Endothelial cell of umbilical vein (primary cell): Measurements from ENCODE around the gene TGM3. TPM values are rescaled to one million over a fixed set of nuclear protein-coding genes. Genes with fewer than 3 reads are reported as not detected.

Experiments
- BruUV-seq: library from RNA; stranded (reverse); fragments of 400-500 nt; replicated peaks from 2 replicates; lab custom pipeline; 2021; lab: Mats Ljungman, UMichigan
- CTCF ChIA-PET: fragments of 300-600, 350-600 bp; sonication (Branson Sonifier 250); formaldehyde crosslinking; loops from one replicate; lab custom pipeline; 2021; ENCODE audit warnings: antibody characterized with exemption, inconsistent platforms; lab: Charles Lee
- POLR2A ChIA-PET: fragments of 300-600, 350-600 bp; sonication (Branson Sonifier 250); formaldehyde crosslinking; loops from one replicate; lab custom pipeline; 2021; ENCODE audit warnings: antibody characterized with exemption, inconsistent platforms; lab: Charles Lee
- DNase-seq: peaks from one replicate; pipeline ENCODE4 v3.0.0-alpha.2; 2011; ENCODE audit warnings: low read depth, low spot score
- FAIRE-seq: peaks from 2 replicates; lab custom pipeline; 2011; peaks lifted over from hg19 to GRCh38; lab: Jason Lieb, UNC
- H2AFZ ChIP-seq: 2 replicates; pipeline ENCODE4 v1.6.0; 2012; ENCODE audit warnings: low read depth, low read length, control low read depth, inconsistent platforms
- H3K27ac ChIP-seq: 2 replicates; pipeline ENCODE4 v1.5.1; 2011; ENCODE audit warnings: low read depth, mild to moderate bottlenecking, control low read depth, low read length, moderate library complexity; ENCODE audit not compliant: insufficient read depth
- H3K27me3 ChIP-seq, 2 experiments: 2 replicates each; pipeline versions ENCODE4 v1.6.0 to v1.6.1; 2011; ENCODE audit warnings: low read length in 2 of 2, mixed read lengths in 1 of 2; ENCODE audit not compliant: control insufficient read depth in 2 of 2, insufficient read depth in 2 of 2
- H3K36me3 ChIP-seq, 2 experiments: 2 replicates in 1 of 2; 3 replicates in 1 of 2; pipeline ENCODE4 v1.5.1; 2011; ENCODE audit warnings: low read length in 2 of 2, mild to moderate bottlenecking in 1 of 2, moderate library complexity in 1 of 2; ENCODE audit not compliant: control insufficient read depth in 2 of 2, insufficient read depth in 2 of 2; ENCODE audit errors: extremely low read depth in 1 of 2
- H3K4me1 ChIP-seq: 3 replicates; pipeline ENCODE4 v1.5.1; 2011; ENCODE audit warnings: mild to moderate bottlenecking, low read length; ENCODE audit not compliant: control insufficient read depth, insufficient read depth; ENCODE audit errors: extremely low read depth
- H3K4me2 ChIP-seq: 2 replicates; pipeline ENCODE4 v1.6.1; 2011; ENCODE audit warnings: low read length, control low read depth, mixed read lengths; ENCODE audit not compliant: insufficient read depth
- H3K4me3 ChIP-seq, 3 experiments: fragments of 200-600 bp in 1 of 3; sonication (generic), shearing (Covaris generic) in 1 of 3; replicated peaks in 1 of 3; 2 replicates each; pipeline ENCODE4 v1.5.1; 2011 to 2016; ENCODE audit warnings: control low read depth in 3 of 3, low read length in 3 of 3, mild to moderate bottlenecking in 2 of 3, inconsistent platforms in 1 of 3, low read depth in 1 of 3, moderate library complexity in 1 of 3; ENCODE audit not compliant: insufficient read depth in 1 of 3
- H3K79me2 ChIP-seq: 2 replicates; pipeline ENCODE4 v1.6.0; 2012; ENCODE audit warnings: low read length, inconsistent platforms; ENCODE audit not compliant: control insufficient read depth, insufficient read depth
- H3K9ac ChIP-seq: replicated peaks from 2 replicates; pipeline ENCODE3; 2011; ENCODE audit warnings: low read length, control low read depth; ENCODE audit not compliant: insufficient read depth; ENCODE audit errors: extremely low read depth
- H3K9me1 ChIP-seq: replicated peaks from 3 replicates; pipeline ENCODE4 v1.6.0; 2011; ENCODE audit warnings: mild to moderate bottlenecking, low read length; ENCODE audit not compliant: control insufficient read depth, insufficient read depth; ENCODE audit errors: extremely low read depth
- H3K9me3 ChIP-seq: replicated peaks from 2 replicates; pipeline ENCODE4 v1.5.1; 2012; ENCODE audit warnings: low read length, inconsistent platforms; ENCODE audit not compliant: control insufficient read depth, insufficient read depth
- H4K20me1 ChIP-seq: replicated peaks from 2 replicates; pipeline ENCODE3; 2011; ENCODE audit warnings: mild to moderate bottlenecking, low read length; ENCODE audit not compliant: control insufficient read depth, insufficient read depth; ENCODE audit errors: extremely low read depth
- CTCF ChIP-seq, 2 donors: IDR thresholded peaks; 1 replicate in 1 of 2; 2 replicates in 1 of 2; pipeline ENCODE4 v1.5.1; 2011; ENCODE audit warnings: low read length in 2 of 2, mild to moderate bottlenecking in 2 of 2, moderate library complexity in 2 of 2, control low read depth in 1 of 2, inconsistent platforms in 1 of 2, low read depth in 1 of 2; ENCODE audit not compliant: insufficient read depth in 1 of 2; ENCODE audit errors: extremely low read depth in 1 of 2
- EZH2 ChIP-seq: IDR thresholded peaks from 2 replicates; pipeline ENCODE4 v1.6.1; 2012; ENCODE audit warnings: borderline replicate concordance, low read depth, mild to moderate bottlenecking, moderate library complexity, low read length, inconsistent platforms; ENCODE audit not compliant: severe bottlenecking
- FOS ChIP-seq: IDR thresholded peaks from 2 replicates; pipeline ENCODE4 v1.6.1; 2011; ENCODE audit warnings: mild to moderate bottlenecking, low read length, moderate library complexity, borderline replicate concordance; ENCODE audit not compliant: insufficient read depth
- GATA2 ChIP-seq: IDR thresholded peaks from 2 replicates; pipeline ENCODE4 v1.7.0; 2011; ENCODE audit warnings: low read depth, mild to moderate bottlenecking, moderate library complexity, mixed read lengths, low read length; ENCODE audit not compliant: insufficient read length, insufficient read depth
- JUN ChIP-seq: IDR thresholded peaks from 2 replicates; pipeline ENCODE4 v1.6.1; 2011; ENCODE audit warnings: borderline replicate concordance, low read depth; ENCODE audit not compliant: insufficient read length, insufficient read depth
- MYC ChIP-seq: IDR thresholded peaks from one replicate; pipeline ENCODE4 v1.6.1; 2011; ENCODE audit warnings: mild to moderate bottlenecking, low read depth, low read length
- POLR2A ChIP-seq: IDR thresholded peaks from 2 replicates; pipeline ENCODE4 v1.6.1; 2012; ENCODE audit warnings: low read depth, mild to moderate bottlenecking, control low read depth, low read length
- POLR2AphosphoS5 ChIP-seq: IDR thresholded peaks from 2 replicates; pipeline ENCODE4 v1.6.1; 2012; ENCODE audit warnings: low read depth, mild to moderate bottlenecking, control low read depth, low read length, moderate library complexity; ENCODE audit not compliant: insufficient read depth
- dilution Hi-C: fragments of 300-500 bp; cut with MboI; formaldehyde crosslinking; loops from one replicate; pipeline ENCODE4 v1.15.0; 2019; ENCODE audit warnings: low sequenced_read_pairs; ENCODE audit not compliant: extremely low pct_ligation_motif_present
- intact Hi-C: fragments of 100-400 bp; cut with micrococcal nuclease; formaldehyde crosslinking; loops from one replicate; pipeline ENCODE4 v1.10.0; 2022
- polyA plus RNA-seq, 4 experiments: library from polyadenylated mRNA; depleted of rRNA in 3 of 4; stranded (reverse) in 3 of 4; unstranded in 1 of 4; fragments of >200 nt; gene quantifications; 2 replicates each; pipeline versions ENCODE4 v1.2.1 to v1.2.3, GENCODE V29; 2011 to 2012; ENCODE audit warnings: missing spikeins in 1 of 4
- total RNA-seq: library from RNA; stranded (reverse); gene quantifications from 2 replicates; pipeline ENCODE4 v1.2.3, GENCODE V29; 2021
- TF ChIP-seq, protein P1 (sequence below): IDR thresholded peaks from 2 replicates; pipeline ENCODE4 v1.6.1; 2011; ENCODE audit not compliant: insufficient read depth, insufficient read length

TGM3 gene
- total and polyA plus RNA-seq, 2 donors (not counting 3 experiments of a cell fraction or from before 2014, with no cell fraction given), result not detected

DNA sequence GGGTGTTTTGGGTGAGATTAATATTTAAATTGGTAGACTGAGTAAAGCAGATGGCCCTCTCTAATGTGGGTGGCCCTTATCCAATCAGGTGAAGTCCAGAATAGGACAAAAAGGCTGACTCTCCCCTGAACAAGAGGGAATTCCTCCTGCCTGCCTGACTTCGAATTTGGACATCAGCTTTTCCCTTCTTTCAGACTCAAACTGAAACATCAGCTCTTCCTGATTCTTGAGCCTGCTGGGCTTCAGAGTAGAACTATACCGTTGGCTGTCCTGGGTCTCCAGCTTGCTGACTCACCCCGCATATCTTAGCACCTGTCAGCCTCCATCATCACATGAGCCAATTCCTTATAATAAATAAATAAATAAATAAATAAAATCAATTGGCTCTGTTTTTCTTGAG lies 69.9 kb downstream of the TGM3 start:
- Histone ChIP-seq H4K20me1 (no peaks in the 10 kb centered on the region), H3K9me1 (no peaks in the 10 kb centered on the region), H3K79me2 (no peaks in the 10 kb centered on the region), H3K9me3 (no peaks in the 10 kb centered on the region), H3K4me1 (no peaks in the 10 kb centered on the region), H3K4me2 (no peak overlapping the region), H2AFZ (no peak overlapping the region), H3K27ac (no peak overlapping the region), H3K27me3 (peaks cover 4 to 11% of the 10 kb centered on the region in 2 experiments), H3K36me3 (no peaks in the 10 kb centered on the region), H3K9ac (no peak overlapping the region), H3K4me3 (no peak overlapping the region)
- no peak for TF ChIP-seq JUN
- no peak for TF ChIP-seq FOS
- TF ChIP-seq POLR2A, result no peak
- TF ChIP-seq CTCF (IDR thresholded peaks at IDR 0.05; ENCODE audit: extremely low read depth in 1 of 2, insufficient read depth in 1 of 2, low read depth in 1 of 2, low read length in 2 of 2), result no peak
- no peak for TF ChIP-seq EZH2
- TF ChIP-seq GATA2, result no peak
- no peak for TF ChIP-seq POLR2AphosphoS5
- no peak for TF ChIP-seq MYC
- TF ChIP-seq, protein P1, sequence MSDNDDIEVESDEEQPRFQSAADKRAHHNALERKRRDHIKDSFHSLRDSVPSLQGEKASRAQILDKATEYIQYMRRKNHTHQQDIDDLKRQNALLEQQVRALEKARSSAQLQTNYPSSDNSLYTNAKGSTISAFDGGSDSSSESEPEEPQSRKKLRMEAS, result no peak
- no peak for FAIRE-seq
- ChIA-PET CTCF (interaction anchor here (1.2 kb wide), 1 partner anchor 158 kb away, joined by 4 read pairs; no protein-coding TSS in a partner anchor), POLR2A (no interaction called here)
- BruUV-seq, result no TSS peak
- intact Hi-C loops (no loop called here), dilution Hi-C loops (no loop called here)
- no peak for DNase-seq
